ENCODE results near the gene ADAMTS10.
A peak's percentile ranks its signal among the peaks of the same experiment; 100 is the strongest.

Gene ADAMTS10

GRCh38 chr19:8614455-8614854, 3.9 kb upstream of the ADAMTS10 start:
- no peak for DNase-seq (ENCODE audit: low read depth)
- no peak for TF ChIP-seq CTCF (conservative IDR thresholded peaks at IDR 0.05; ENCODE audit: control insufficient read depth, insufficient read depth, low read depth, low read length)
- no peak overlapping the region for H3K4me3 ChIP-seq (ENCODE audit: control insufficient read depth, low read depth, low read length)

GRCh38 chr19:8612807-8613171, 2.3 kb upstream of the ADAMTS10 start:
- no peak for TF ChIP-seq CTCF (conservative IDR thresholded peaks at IDR 0.05; ENCODE audit: control insufficient read depth, insufficient read depth, low read depth, low read length)
- no peak for DNase-seq (ENCODE audit: low read depth)
- no peak overlapping the region for H3K4me3 ChIP-seq (ENCODE audit: control insufficient read depth, low read depth, low read length)

GRCh38 chr19:8611877-8612806, 1.6 kb upstream of the ADAMTS10 start:
- peak; percentile 78 for DNase-seq (ENCODE audit: low read depth)
- TF ChIP-seq CTCF (conservative IDR thresholded peaks at IDR 0.05; ENCODE audit: control insufficient read depth, insufficient read depth, low read depth, low read length): no peak

GRCh38 chr19:8611391-8611876, 919 bp upstream of the ADAMTS10 start:
- no peak overlapping the region for H3K4me3 ChIP-seq (ENCODE audit: control insufficient read depth, low read depth, low read length)
- DNase-seq (ENCODE audit: low read depth): no peak
- TF ChIP-seq CTCF (conservative IDR thresholded peaks at IDR 0.05; ENCODE audit: control insufficient read depth, insufficient read depth, low read depth, low read length): no peak

More at GRCh38 chr19:8611877-8612806, 1.6 kb upstream of the ADAMTS10 start:
- no peak overlapping the region for H3K4me3 ChIP-seq (ENCODE audit: control insufficient read depth, low read depth, low read length)

- no peak for DNase-seq (ENCODE audit: low read depth)
- no peak for TF ChIP-seq CTCF (conservative IDR thresholded peaks at IDR 0.05; ENCODE audit: control insufficient read depth, insufficient read depth, low read depth, low read length)
- H3K4me3 ChIP-seq (ENCODE audit: control insufficient read depth, low read depth, low read length): no peak overlapping the region
These were observed 403 bp upstream of the ADAMTS10 start for GRCh38 chr19:8610936-8611300.

GRCh38 chr19:8609279-8610040, 1.1 kb downstream of the ADAMTS10 start:
- peak; percentile 35 for DNase-seq (ENCODE audit: low read depth)
- peak overlapping the region; percentile 42 for H3K4me3 ChIP-seq (ENCODE audit: control insufficient read depth, low read depth, low read length)
- TF ChIP-seq CTCF (conservative IDR thresholded peaks at IDR 0.05; ENCODE audit: control insufficient read depth, insufficient read depth, low read depth, low read length): no peak
